ENCODE data around the gene SRPK1. TPM values are rescaled to one million over a fixed set of nuclear protein-coding genes. Genes with fewer than 3 reads are reported as not detected.

Gene SRPK1
- total RNA-seq, 1 experiment from 2014 or later = 138 TPM

- no TSS peak for BruUV-seq (replicated peaks)
- CTCF ChIA-PET = interaction anchor here (0.6 kb wide), 1 partner anchor 24 kb away, joined by 3 read pairs; no protein-coding TSS in a partner anchor
- Mint-ChIP-seq H3K27me3 (ENCODE audit: unreplicated experiment) (no peaks in the 10 kb centered on the region), H3K4me3 (ENCODE audit: low read depth, unreplicated experiment) (no peak overlapping the region), H3K36me3 (ENCODE audit: insufficient read depth, unreplicated experiment) (no peaks in the 10 kb centered on the region), H3K4me1 (ENCODE audit: low read depth, unreplicated experiment) (no peaks in the 10 kb centered on the region), H3K27ac (ENCODE audit: unreplicated experiment) (no peak overlapping the region), H3K9me3 (ENCODE audit: low read depth, unreplicated experiment) (no peaks in the 10 kb centered on the region)
- TF ChIP-seq CTCF (IDR thresholded peaks at IDR 0.05; ENCODE audit: unreplicated experiment) = no peak
- intact Hi-C loops (cut with micrococcal nuclease; ENCODE audit: unreplicated experiment) = no loop called here
- DNase-seq = no peak
Measured at GRCh38 chr6:35929601-35930000, 8.7 kb upstream of the SRPK1 start.

GRCh38 chr6:35926509-35927215, 5.8 kb upstream of the SRPK1 start:
- CTCF ChIA-PET = interaction anchor here (0.6 kb wide), 1 partner anchor 83 kb away, joined by 3 read pairs; no protein-coding TSS in a partner anchor

GRCh38 chr6:35925961-35926360, 5.1 kb upstream of the SRPK1 start:
- CTCF ChIA-PET = no interaction called here
- peaks cover 19% of the 10 kb centered on the region for H3K4me1 Mint-ChIP-seq (ENCODE audit: low read depth, unreplicated experiment)
- TF ChIP-seq CTCF (IDR thresholded peaks at IDR 0.05; ENCODE audit: unreplicated experiment) = no peak
- no peaks in the 10 kb centered on the region for H3K27me3 Mint-ChIP-seq (ENCODE audit: unreplicated experiment)
- no peak overlapping the region for H3K4me3 Mint-ChIP-seq (ENCODE audit: low read depth, unreplicated experiment)
- H3K27ac Mint-ChIP-seq (ENCODE audit: unreplicated experiment) = no peak overlapping the region
- intact Hi-C loops (cut with micrococcal nuclease; ENCODE audit: unreplicated experiment) = no loop called here
- no TSS peak for BruUV-seq (replicated peaks)
- DNase-seq = no peak
- H3K36me3 Mint-ChIP-seq (ENCODE audit: insufficient read depth, unreplicated experiment) = peaks cover 6% of the 10 kb centered on the region
- H3K9me3 Mint-ChIP-seq (ENCODE audit: low read depth, unreplicated experiment) = no peaks in the 10 kb centered on the region

More at GRCh38 chr6:35926509-35927215, 5.8 kb upstream of the SRPK1 start:
- no TSS peak for BruUV-seq (replicated peaks)
- no peak for DNase-seq
- no peak for TF ChIP-seq CTCF (IDR thresholded peaks at IDR 0.05; ENCODE audit: unreplicated experiment)
- no peak overlapping the region for H3K4me3 Mint-ChIP-seq (ENCODE audit: low read depth, unreplicated experiment)
- no peaks in the 10 kb centered on the region for H3K9me3 Mint-ChIP-seq (ENCODE audit: low read depth, unreplicated experiment)
- intact Hi-C loops (cut with micrococcal nuclease; ENCODE audit: unreplicated experiment) = no loop called here
- no peaks in the 10 kb centered on the region for H3K27me3 Mint-ChIP-seq (ENCODE audit: unreplicated experiment)
- peaks cover 12% of the 10 kb centered on the region for H3K4me1 Mint-ChIP-seq (ENCODE audit: low read depth, unreplicated experiment)
- no peaks in the 10 kb centered on the region for H3K36me3 Mint-ChIP-seq (ENCODE audit: insufficient read depth, unreplicated experiment)
- no peak overlapping the region for H3K27ac Mint-ChIP-seq (ENCODE audit: unreplicated experiment)

GRCh38 chr6:35924146-35924545, 3.2 kb upstream of the SRPK1 start:
- TF ChIP-seq CTCF (IDR thresholded peaks at IDR 0.05; ENCODE audit: unreplicated experiment) = no peak
- CTCF ChIA-PET = interaction anchor here (0.7 kb wide), 1 partner anchor 13 kb away, joined by 3 read pairs; no protein-coding TSS in a partner anchor
- BruUV-seq (replicated peaks) = no TSS peak
- DNase-seq = no peak
- peaks cover 19% of the 10 kb centered on the region for H3K4me1 Mint-ChIP-seq (ENCODE audit: low read depth, unreplicated experiment)
- H3K9me3 Mint-ChIP-seq (ENCODE audit: low read depth, unreplicated experiment) = no peaks in the 10 kb centered on the region
- H3K27ac Mint-ChIP-seq (ENCODE audit: unreplicated experiment) = no peak overlapping the region
- no peak overlapping the region for H3K4me3 Mint-ChIP-seq (ENCODE audit: low read depth, unreplicated experiment)
- H3K36me3 Mint-ChIP-seq (ENCODE audit: insufficient read depth, unreplicated experiment) = peaks cover 24% of the 10 kb centered on the region
- H3K27me3 Mint-ChIP-seq (ENCODE audit: unreplicated experiment) = no peaks in the 10 kb centered on the region
- intact Hi-C loops (cut with micrococcal nuclease; ENCODE audit: unreplicated experiment) = loop anchor here (5.0 kb wide), 1 partner anchor 103 kb away; the partner anchor contains the start of gene MAPK14
